ENCODE data around the gene GPR142. TPM values are rescaled to one million over a fixed set of nuclear protein-coding genes. Genes with fewer than 3 reads are reported as not detected.

The GPR142 gene
- total and polyA plus RNA-seq, 2 of the 13 experiments (the other 11 are each of a cell fraction or from before 2014, with no cell fraction given): not detected

DNA sequence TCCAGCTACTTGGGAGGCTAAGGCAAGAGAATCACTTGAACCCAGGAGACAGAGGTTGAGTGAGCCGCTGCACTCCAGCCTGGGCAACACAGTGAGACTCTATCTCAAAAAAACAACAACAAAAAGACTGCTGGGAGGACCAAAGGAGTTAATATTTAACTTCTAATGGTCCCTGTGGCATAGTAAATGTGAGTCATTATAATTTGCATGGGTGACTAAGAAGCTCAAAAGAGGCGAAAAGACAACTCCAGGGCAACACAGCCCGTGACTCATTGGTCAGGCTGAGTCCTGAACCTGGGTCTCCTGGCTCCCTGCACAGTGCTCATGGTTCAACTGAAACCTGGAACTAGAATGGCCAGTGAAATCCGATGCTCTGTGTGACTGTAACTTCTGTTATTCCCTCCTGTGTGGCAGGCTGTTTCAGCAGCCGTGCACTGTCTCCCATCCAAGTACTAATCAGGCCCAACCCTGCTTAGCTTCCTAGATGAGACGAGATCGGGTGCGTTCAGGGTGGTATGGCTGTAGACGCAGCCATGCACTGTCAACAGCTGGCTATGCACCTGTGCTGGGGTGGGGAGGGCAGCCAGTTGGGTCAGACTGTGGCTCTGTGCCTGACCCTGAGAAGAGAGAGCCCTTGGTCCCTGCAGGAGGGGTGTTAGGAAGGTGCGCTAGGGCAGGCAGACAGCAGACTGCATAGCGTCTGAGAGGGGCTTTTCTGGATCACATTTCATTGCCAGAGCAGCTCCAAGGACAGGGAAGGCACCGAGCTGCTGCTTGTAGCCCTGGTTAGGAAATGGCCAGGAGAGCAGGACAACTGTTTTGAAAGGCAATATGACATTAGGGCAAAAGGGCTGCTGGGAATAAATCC lies 50.1 kb downstream of the GPR142 start (continued):
- TF ChIP-seq PAF1 (CRISPR knock-in tag; IDR thresholded peaks at IDR 0.05) (no peak), NR1H2 (CRISPR knock-in tag; IDR thresholded peaks at IDR 0.05; ENCODE audit: borderline replicate concordance, low read depth) (no peak), KLF9 (CRISPR knock-in tag; IDR thresholded peaks at IDR 0.05; ENCODE audit: low read depth) (peak; percentile 15; the same call in 1 of the 2 replicates), ZBTB14 (CRISPR knock-in tag; IDR thresholded peaks at IDR 0.05) (no peak), AGO2 (optimal IDR thresholded peaks at IDR 0.05; ENCODE audit: low read depth, low read length) (no peak), ZNF260 (CRISPR knock-in tag; IDR thresholded peaks at IDR 0.05; ENCODE audit: borderline replicate concordance, low read depth) (no peak), ZNF282 (IDR thresholded peaks at IDR 0.05; ENCODE audit: partially characterized antibody) (no peak), CHD2 (IDR thresholded peaks at IDR 0.05; ENCODE audit: low read depth, low read length) (no peak), DR1 (CRISPR knock-in tag; IDR thresholded peaks at IDR 0.05) (no peak), ZNF232 (CRISPR knock-in tag; IDR thresholded peaks at IDR 0.05; ENCODE audit: borderline replicate concordance) (peak; percentile 40; the same call in 1 of the 2 replicates), HMGA1 (CRISPR knock-in tag; conservative IDR thresholded peaks at IDR 0.05) (no peak), GATAD2A (CRISPR knock-in tag; IDR thresholded peaks at IDR 0.05) (peak; percentile 54), ZNF678 (CRISPR knock-in tag; IDR thresholded peaks at IDR 0.05) (no peak), RBAK (CRISPR knock-in tag; IDR thresholded peaks at IDR 0.05) (peak; percentile 79; the same call in 1 of the 2 replicates), ARID3A (IDR thresholded peaks at IDR 0.05; ENCODE audit: low read depth, low read length) (peak; percentile 76), RBFOX2 (IDR thresholded peaks at IDR 0.05; ENCODE audit: low read depth, low read length) (no peak), MAZ (IDR thresholded peaks at IDR 0.05; ENCODE audit: borderline replicate concordance, low read depth, low read length) (no peak), MAZ (CRISPR knock-in tag; IDR thresholded peaks at IDR 0.05; ENCODE audit: low read depth) (peak; percentile 40; the same call in 1 of the 2 replicates), ZMAT5 (CRISPR knock-in tag; IDR thresholded peaks at IDR 0.05; ENCODE audit: borderline replicate concordance, low read depth) (no peak), ZBTB3 (CRISPR knock-in tag; IDR thresholded peaks at IDR 0.05; ENCODE audit: borderline replicate concordance, low read depth) (no peak), THAP7 (CRISPR knock-in tag; IDR thresholded peaks at IDR 0.05) (no peak)
- TF ChIP-seq, protein P1, sequence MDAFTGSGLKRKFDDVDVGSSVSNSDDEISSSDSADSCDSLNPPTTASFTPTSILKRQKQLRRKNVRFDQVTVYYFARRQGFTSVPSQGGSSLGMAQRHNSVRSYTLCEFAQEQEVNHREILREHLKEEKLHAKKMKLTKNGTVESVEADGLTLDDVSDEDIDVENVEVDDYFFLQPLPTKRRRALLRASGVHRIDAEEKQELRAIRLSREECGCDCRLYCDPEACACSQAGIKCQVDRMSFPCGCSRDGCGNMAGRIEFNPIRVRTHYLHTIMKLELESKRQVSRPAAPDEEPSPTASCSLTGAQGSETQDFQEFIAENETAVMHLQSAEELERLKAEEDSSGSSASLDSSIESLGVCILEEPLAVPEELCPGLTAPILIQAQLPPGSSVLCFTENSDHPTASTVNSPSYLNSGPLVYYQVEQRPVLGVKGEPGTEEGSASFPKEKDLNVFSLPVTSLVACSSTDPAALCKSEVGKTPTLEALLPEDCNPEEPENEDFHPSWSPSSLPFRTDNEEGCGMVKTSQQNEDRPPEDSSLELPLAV (CRISPR knock-in tag; conservative IDR thresholded peaks at IDR 0.05; ENCODE audit: low read depth): no peak

Measured in HepG2 (cell line).